A549 (cell line): ENCODE measurements around the gene KCNMA1.

Experiments
- BHLHE40 ChIP-seq: IDR thresholded peaks from 2 replicates; pipeline ENCODE4 v1.6.1; 2012; ENCODE audit warnings: low read depth, low read length, inconsistent platforms
- MYC ChIP-seq: IDR thresholded peaks from 2 replicates; pipeline ENCODE4 v1.6.1; 2012; ENCODE audit warnings: mild to moderate bottlenecking, inconsistent platforms, low read length, improper control_type of control experiment, borderline replicate concordance
- POLR2A ChIP-seq: IDR thresholded peaks from 2 replicates; pipeline ENCODE4 v1.6.1; 2012; ENCODE audit warnings: mild to moderate bottlenecking, low read length
- TF ChIP-seq, protein P1 (sequence below): fragments of >200 bp; sonication (Bioruptor Twin); formaldehyde crosslinking; IDR thresholded peaks from 3 replicates; pipeline ENCODE4 v1.5.1; 2016

DNA sequence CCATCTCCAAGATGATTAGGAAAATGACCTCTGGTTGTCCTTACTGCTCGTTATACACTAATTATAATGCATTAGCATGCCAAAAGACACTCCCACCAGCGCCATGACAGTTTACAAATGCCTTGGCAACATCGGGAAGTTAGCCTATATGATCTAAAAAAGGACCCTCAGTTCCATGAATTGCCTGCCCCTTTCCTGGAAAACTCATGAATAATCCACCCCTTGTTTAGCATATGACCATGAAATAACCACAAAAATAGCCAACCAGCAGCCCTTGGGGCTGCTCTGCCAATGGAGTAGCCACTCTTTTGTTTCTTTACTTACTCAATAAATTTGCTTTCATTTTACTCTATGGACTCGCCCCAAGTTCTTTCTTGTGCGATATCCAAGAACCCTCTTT, 41.6 kb upstream of the KCNMA1 start:
- TF ChIP-seq, protein P1, sequence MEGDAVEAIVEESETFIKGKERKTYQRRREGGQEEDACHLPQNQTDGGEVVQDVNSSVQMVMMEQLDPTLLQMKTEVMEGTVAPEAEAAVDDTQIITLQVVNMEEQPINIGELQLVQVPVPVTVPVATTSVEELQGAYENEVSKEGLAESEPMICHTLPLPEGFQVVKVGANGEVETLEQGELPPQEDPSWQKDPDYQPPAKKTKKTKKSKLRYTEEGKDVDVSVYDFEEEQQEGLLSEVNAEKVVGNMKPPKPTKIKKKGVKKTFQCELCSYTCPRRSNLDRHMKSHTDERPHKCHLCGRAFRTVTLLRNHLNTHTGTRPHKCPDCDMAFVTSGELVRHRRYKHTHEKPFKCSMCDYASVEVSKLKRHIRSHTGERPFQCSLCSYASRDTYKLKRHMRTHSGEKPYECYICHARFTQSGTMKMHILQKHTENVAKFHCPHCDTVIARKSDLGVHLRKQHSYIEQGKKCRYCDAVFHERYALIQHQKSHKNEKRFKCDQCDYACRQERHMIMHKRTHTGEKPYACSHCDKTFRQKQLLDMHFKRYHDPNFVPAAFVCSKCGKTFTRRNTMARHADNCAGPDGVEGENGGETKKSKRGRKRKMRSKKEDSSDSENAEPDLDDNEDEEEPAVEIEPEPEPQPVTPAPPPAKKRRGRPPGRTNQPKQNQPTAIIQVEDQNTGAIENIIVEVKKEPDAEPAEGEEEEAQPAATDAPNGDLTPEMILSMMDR = no peak
- TF ChIP-seq BHLHE40 = no peak
- TF ChIP-seq MYC = no peak
- TF ChIP-seq POLR2A = no peak
